ENCODE data around the gene ATP9B.

- TF ChIP-seq EZH2 (IDR thresholded peaks at IDR 0.05) (no peak), SP1 (IDR thresholded peaks at IDR 0.05; ENCODE audit: low read depth) (no peak), POLR2A (IDR thresholded peaks at IDR 0.05; ENCODE audit: borderline replicate concordance, extremely low read depth, insufficient read depth, insufficient read length) (no peak), TCF7L2 (IDR thresholded peaks at IDR 0.05; ENCODE audit: borderline replicate concordance, extremely low read depth, insufficient read depth, insufficient read length) (no peak), EZH2phosphoT487 (IDR thresholded peaks at IDR 0.05; ENCODE audit: borderline replicate concordance) (no peak), SIN3A (IDR thresholded peaks at IDR 0.05; ENCODE audit: low read depth) (no peak)
- TF ChIP-seq, protein P1, sequence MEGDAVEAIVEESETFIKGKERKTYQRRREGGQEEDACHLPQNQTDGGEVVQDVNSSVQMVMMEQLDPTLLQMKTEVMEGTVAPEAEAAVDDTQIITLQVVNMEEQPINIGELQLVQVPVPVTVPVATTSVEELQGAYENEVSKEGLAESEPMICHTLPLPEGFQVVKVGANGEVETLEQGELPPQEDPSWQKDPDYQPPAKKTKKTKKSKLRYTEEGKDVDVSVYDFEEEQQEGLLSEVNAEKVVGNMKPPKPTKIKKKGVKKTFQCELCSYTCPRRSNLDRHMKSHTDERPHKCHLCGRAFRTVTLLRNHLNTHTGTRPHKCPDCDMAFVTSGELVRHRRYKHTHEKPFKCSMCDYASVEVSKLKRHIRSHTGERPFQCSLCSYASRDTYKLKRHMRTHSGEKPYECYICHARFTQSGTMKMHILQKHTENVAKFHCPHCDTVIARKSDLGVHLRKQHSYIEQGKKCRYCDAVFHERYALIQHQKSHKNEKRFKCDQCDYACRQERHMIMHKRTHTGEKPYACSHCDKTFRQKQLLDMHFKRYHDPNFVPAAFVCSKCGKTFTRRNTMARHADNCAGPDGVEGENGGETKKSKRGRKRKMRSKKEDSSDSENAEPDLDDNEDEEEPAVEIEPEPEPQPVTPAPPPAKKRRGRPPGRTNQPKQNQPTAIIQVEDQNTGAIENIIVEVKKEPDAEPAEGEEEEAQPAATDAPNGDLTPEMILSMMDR (IDR thresholded peaks at IDR 0.05 in 2 of 3, conservative IDR thresholded peaks at IDR 0.05 in 1 of 3; ENCODE audit: borderline replicate concordance in 1 of 3, insufficient read depth in 1 of 3, low read depth in 2 of 3, low read length in 2 of 3) = no peak
- TF ChIP-seq, protein P2, sequence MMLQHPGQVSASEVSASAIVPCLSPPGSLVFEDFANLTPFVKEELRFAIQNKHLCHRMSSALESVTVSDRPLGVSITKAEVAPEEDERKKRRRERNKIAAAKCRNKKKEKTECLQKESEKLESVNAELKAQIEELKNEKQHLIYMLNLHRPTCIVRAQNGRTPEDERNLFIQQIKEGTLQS (IDR thresholded peaks at IDR 0.05) = no peak
Observed at GRCh38 chr18:79424008-79424565, 354.9 kb downstream of the ATP9B start.

Measured in HCT116 (cell line).